Cardiac fibroblast (primary cell): Measurements from ENCODE around the gene LRP5.

ENCODE experiments used
- DNase-seq, 2 donors: peaks; one replicate each; pipeline versions ENCODE4 v3.0.0 to v3.0.0-alpha.2; 2010; ENCODE audit warnings: low read depth in 2 of 2
- H3K4me3 ChIP-seq, 2 donors: replicated peaks in 1 of 2; 1 replicate in 1 of 2; 2 replicates in 1 of 2; pipeline ENCODE4 v1.5.1; 2011; ENCODE audit warnings: low read depth in 2 of 2, low read length in 2 of 2, mild to moderate bottlenecking in 2 of 2, moderate library complexity in 1 of 2
- CTCF ChIP-seq: IDR thresholded peaks from one replicate; pipeline ENCODE4 v1.5.1; 2011; ENCODE audit warnings: low read depth, mild to moderate bottlenecking, low read length, inconsistent platforms

The LRP5 gene

GRCh38 chr11:68438658-68439259 lies 126.4 kb downstream of the LRP5 start:
- DNase-seq, result no peak
- H3K4me3 ChIP-seq, result no peak overlapping the region
- TF ChIP-seq CTCF, result no peak

GRCh38 chr11:68439355-68440065 lies 127.1 kb downstream of the LRP5 start:
- no peak for DNase-seq
- H3K4me3 ChIP-seq, result no peak overlapping the region
- TF ChIP-seq CTCF, result no peak

GRCh38 chr11:68440224-68440623 lies 127.8 kb downstream of the LRP5 start:
- no peak overlapping the region for H3K4me3 ChIP-seq
- TF ChIP-seq CTCF, result no peak
- DNase-seq, result no peak

- peak; percentile 28 to 43 for DNase-seq
- TF ChIP-seq CTCF, result no peak
- H3K4me3 ChIP-seq, result no peak overlapping the region
Observed at GRCh38 chr11:68441466-68442230, 129.3 kb downstream of the LRP5 start.

- no peak for TF ChIP-seq CTCF
- H3K4me3 ChIP-seq, result no peak overlapping the region
- DNase-seq, result no peak
Observed at GRCh38 chr11:68442433-68442832, 130.0 kb downstream of the LRP5 start.

- TF ChIP-seq CTCF, result no peak
- H3K4me3 ChIP-seq, result no peak overlapping the region
- DNase-seq, result no peak
Observed at GRCh38 chr11:68444566-68444965, 132.2 kb downstream of the LRP5 start.
